AG04449 (cell line): ENCODE results near the gene MT1B.
A peak's percentile ranks its signal among the peaks of the same experiment; 100 is the strongest.

ENCODE experiments used
- CTCF ChIA-PET: fragments of 350-600 bp; formaldehyde crosslinking; extraction: SDS; loops from one replicate; lab custom pipeline; 2021; ENCODE audit warnings: antibody characterized with exemption; lab: Yijun Ruan, JAX
- POLR2A ChIA-PET: fragments of 400-600, 350-600 bp; formaldehyde crosslinking; extraction: SDS; loops from one replicate; lab custom pipeline; 2020; ENCODE audit warnings: antibody characterized with exemption, inconsistent platforms; lab: Yijun Ruan, JAX
- DNase-seq: peaks from one replicate; pipeline ENCODE4 v3.0.0-alpha.2; 2010; ENCODE audit warnings: low read depth, low spot score
- H3K4me3 ChIP-seq: 2 replicates; pipeline ENCODE4 v1.5.1; 2011; ENCODE audit warnings: low read depth, mild to moderate bottlenecking, control low read depth, low read length
- CTCF ChIP-seq: IDR thresholded peaks from one replicate; pipeline ENCODE4 v1.5.1; 2011; ENCODE audit warnings: mild to moderate bottlenecking, moderate library complexity, low read length, control low read depth, inconsistent platforms; ENCODE audit not compliant: insufficient read depth; ENCODE audit errors: missing control alignments

Gene MT1B

GRCh38 chr16:56623637-56624036, 28.0 kb upstream of the MT1B start:
- DNase-seq = no peak
- CTCF ChIA-PET = interaction anchor here (0.6 to 1.8 kb wide), 5 partner anchors 11 to 110 kb away, joined by 3 to 11 read pairs (median 4); partner anchors contain the start of gene MT2A
- POLR2A ChIA-PET = interaction anchor here (9.0 kb wide), 1 partner anchor 13 kb away, joined by 263 read pairs; the partner anchor contains the start of gene MT2A
- H3K4me3 ChIP-seq = no peak overlapping the region
- TF ChIP-seq CTCF = no peak

- TF ChIP-seq CTCF = no peak
- CTCF ChIA-PET = interaction anchor here (1.0 to 2.1 kb wide), 5 partner anchors 9 to 111 kb away, joined by 3 to 8 read pairs (median 3); no protein-coding TSS in a partner anchor
- peak within 1 kb of the TSS; percentile 84 for H3K4me3 ChIP-seq
- no peak for DNase-seq
- POLR2A ChIA-PET = interaction anchor here (0.6 to 9.0 kb wide), 15 partner anchors 11 to 461 kb away, joined by 3 to 263 read pairs (median 5); partner anchors contain the start of genes BBS2, MT1X and MT2A
Observed at GRCh38 chr16:56625140-56625942, 26.3 kb upstream of the MT1B start, which contains the start of gene MT1E. MT1E (plus strand) TSS chr16:56625781; CDS start chr16:56625852, 71 bp downstream.

GRCh38 chr16:56625943-56626654, 25.6 kb upstream of the MT1B start:
- TF ChIP-seq CTCF = no peak
- DNase-seq = no peak
- CTCF ChIA-PET = interaction anchor here (1.0 to 2.1 kb wide), 5 partner anchors 10 to 112 kb away, joined by 3 to 8 read pairs (median 3); no protein-coding TSS in a partner anchor

GRCh38 chr16:56626685-56627084, 25.0 kb upstream of the MT1B start:
- POLR2A ChIA-PET = interaction anchor here (1.0 to 9.0 kb wide), 7 partner anchors 10 to 103 kb away, joined by 3 to 263 read pairs (median 5); partner anchors contain the start of genes MT1X and MT2A
- TF ChIP-seq CTCF = no peak
- H3K4me3 ChIP-seq = peak overlapping the region; percentile 84
- DNase-seq = no peak
- CTCF ChIA-PET = interaction anchor here (0.7 to 2.1 kb wide), 3 partner anchors 16 to 1334 kb away, joined by 3 to 8 read pairs (median 3); no protein-coding TSS in a partner anchor

More at GRCh38 chr16:56625943-56626654, 25.6 kb upstream of the MT1B start:
- POLR2A ChIA-PET = interaction anchor here (0.6 to 9.0 kb wide), 15 partner anchors 10 to 112 kb away, joined by 3 to 263 read pairs (median 5); partner anchors contain the start of genes BBS2, MT1X and MT2A
- H3K4me3 ChIP-seq = peak overlapping the region; percentile 84

- no peak for DNase-seq
- ChIA-PET POLR2A (interaction anchor here (9.0 kb wide), 1 partner anchor 19 kb away, joined by 263 read pairs; the partner anchor contains the start of gene MT2A), CTCF (interaction anchor here (1.4 to 1.5 kb wide), 2 partner anchors 15 to 28 kb away, joined by 4 read pairs; no protein-coding TSS in a partner anchor)
- H3K4me3 ChIP-seq = no peak overlapping the region
- no peak for TF ChIP-seq CTCF
Observed at GRCh38 chr16:56628486-56629350, 23.0 kb upstream of the MT1B start.
